PC-3 (cell line): ENCODE measurements around the gene SGSH. TPM values are rescaled to one million over a fixed set of nuclear protein-coding genes. Genes with fewer than 3 reads are reported as not detected.
A peak's percentile ranks its signal among the peaks of the same experiment; 100 is the strongest.

Experiments used
- ATAC-seq: fragments of 200-7000 bp; cut with Tn5 transposase; 2 replicates; pipeline ENCODE4 v1.9.1; 2020; ENCODE audit warnings: mild to moderate bottlenecking, moderate library complexity
- BruUV-seq: library from RNA; stranded (reverse); fragments of 400-500 nt; replicated peaks from 2 replicates; lab custom pipeline; 2021; lab: Mats Ljungman, UMichigan
- CTCF ChIA-PET: fragments of 300-600 bp; sonication (Branson Sonifier 250); formaldehyde crosslinking; loops from one replicate; lab custom pipeline; 2022; ENCODE audit warnings: antibody characterized with exemption; lab: Charles Lee
- POLR2A ChIA-PET: fragments of 300-600 bp; sonication (Branson Sonifier 250); formaldehyde crosslinking; loops from one replicate; lab custom pipeline; 2022; ENCODE audit warnings: antibody characterized with exemption; ENCODE audit not compliant: unreplicated experiment; lab: Charles Lee
- DNase-seq: peaks from one replicate; pipeline ENCODE4 v3.0.0-alpha.2; 2015
- H2AFZ ChIP-seq: fragments of 300-600 bp; sonication (generic); 2 replicates; pipeline ENCODE4 v1.6.0; 2016; ENCODE audit warnings: antibody characterized with exemption, low read length
- H3F3A ChIP-seq: fragments of 300-600 bp; sonication (generic); one replicate; pipeline ENCODE4 v1.6.0; 2017; ENCODE audit warnings: antibody characterized with exemption, low read length, control low read depth, mild to moderate bottlenecking; ENCODE audit not compliant: unreplicated experiment
- H3K27ac ChIP-seq: fragments of 300-600 bp; sonication (generic); 2 replicates; pipeline ENCODE4 v1.5.1; 2016; ENCODE audit warnings: mild to moderate bottlenecking, low read length
- H3K27me3 ChIP-seq: fragments of 300-600 bp; sonication (generic); 2 replicates; pipeline ENCODE4 v1.6.1; 2016; ENCODE audit warnings: low read length, mixed read lengths
- H3K36me3 ChIP-seq: fragments of 300-600 bp; sonication (generic); 2 replicates; pipeline ENCODE4 v1.6.1; 2016; ENCODE audit warnings: low read depth, mixed run types, low read length, mixed read lengths
- H3K4me1 ChIP-seq: fragments of 300-600 bp; sonication (generic); 2 replicates; pipeline ENCODE4 v1.5.1; 2016; ENCODE audit warnings: low read length; ENCODE audit not compliant: insufficient read depth
- H3K4me2 ChIP-seq: fragments of 300-600 bp; sonication (generic); 2 replicates; pipeline ENCODE4 v1.6.0; 2016; ENCODE audit warnings: low read length
- H3K4me3 ChIP-seq: fragments of 300-600 bp; sonication (generic); 2 replicates; pipeline ENCODE4 v1.5.1; 2016; ENCODE audit warnings: mild to moderate bottlenecking, low read length, mixed read lengths
- H3K79me2 ChIP-seq: fragments of 300-600 bp; sonication (generic); 2 replicates; pipeline ENCODE4 v1.6.1; 2017; ENCODE audit warnings: low read length, mixed read lengths
- H3K9ac ChIP-seq: fragments of 300-600 bp; sonication (generic); 2 replicates; pipeline ENCODE4 v1.6.0; 2016; ENCODE audit warnings: mild to moderate bottlenecking, low read length
- H3K9me2 ChIP-seq: fragments of 300-600 bp; sonication (generic); replicated peaks from 2 replicates; pipeline ENCODE4 v1.6.1; 2016; ENCODE audit warnings: mixed run types, low read length, mixed read lengths
- H3K9me3 ChIP-seq: fragments of 300-600 bp; sonication (generic); 2 replicates; pipeline ENCODE4 v1.6.1; 2016; ENCODE audit warnings: low read length, mixed read lengths
- H4K20me1 ChIP-seq: fragments of 300-600 bp; sonication (generic); 2 replicates; pipeline ENCODE4 v1.6.1; 2016; ENCODE audit warnings: low read length, mixed read lengths
- EZH2 ChIP-seq: fragments of 300-600 bp; sonication (generic); IDR thresholded peaks from one replicate; pipeline ENCODE4 v1.6.1; 2017; ENCODE audit warnings: antibody characterized with exemption, mild to moderate bottlenecking, low read length; ENCODE audit not compliant: unreplicated experiment
- EZH2phosphoT487 ChIP-seq: fragments of 300-600 bp; sonication (generic); IDR thresholded peaks from 2 replicates; pipeline ENCODE4 v1.6.1; 2018; ENCODE audit warnings: mild to moderate bottlenecking, antibody characterized with exemption, low read length, borderline replicate concordance
- intact Hi-C: fragments of 100-400 bp; cut with micrococcal nuclease; formaldehyde crosslinking; loops from 2 replicates; pipeline ENCODE4 v1.9.0; 2023
- total RNA-seq: library from RNA; depleted of rRNA; stranded (reverse); fragments of >200 nt; gene quantifications from 2 replicates; pipeline ENCODE4 v1.2.3, GENCODE V29; 2014
- TF ChIP-seq, protein P1 (sequence below): fragments of 300-600 bp; sonication (generic); conservative IDR thresholded peaks from 2 replicates; pipeline ENCODE4 v1.5.1; 2017; ENCODE audit warnings: antibody characterized with exemption, low read depth, mild to moderate bottlenecking, low read length

SGSH gene
- total RNA-seq, 1 experiment from 2014 or later, result 16.6 TPM

- Histone ChIP-seq H3K27me3 (no peaks in the 10 kb centered on the region), H3K4me1 (peaks cover 25% of the 10 kb centered on the region), H3K36me3 (peaks cover 11% of the 10 kb centered on the region), H3K9ac (no peak overlapping the region), H3K9me3 (no peaks in the 10 kb centered on the region), H3K9me2 (no peaks in the 10 kb centered on the region), H4K20me1 (no peaks in the 10 kb centered on the region), H3F3A (peaks cover 4% of the 10 kb centered on the region), H3K79me2 (peaks cover 26% of the 10 kb centered on the region), H3K27ac (no peak overlapping the region), H3K4me3 (no peak overlapping the region), H3K4me2 (peak overlapping the region; percentile 100; the same call in 1 of the 2 replicates), H2AFZ (no peak overlapping the region)
- BruUV-seq, result no TSS peak
- CTCF ChIA-PET, result no interaction called here
- DNase-seq (no peak), ATAC-seq (no peak)
- no peak for TF ChIP-seq EZH2
- no peak for TF ChIP-seq EZH2phosphoT487
- TF ChIP-seq, protein P1, sequence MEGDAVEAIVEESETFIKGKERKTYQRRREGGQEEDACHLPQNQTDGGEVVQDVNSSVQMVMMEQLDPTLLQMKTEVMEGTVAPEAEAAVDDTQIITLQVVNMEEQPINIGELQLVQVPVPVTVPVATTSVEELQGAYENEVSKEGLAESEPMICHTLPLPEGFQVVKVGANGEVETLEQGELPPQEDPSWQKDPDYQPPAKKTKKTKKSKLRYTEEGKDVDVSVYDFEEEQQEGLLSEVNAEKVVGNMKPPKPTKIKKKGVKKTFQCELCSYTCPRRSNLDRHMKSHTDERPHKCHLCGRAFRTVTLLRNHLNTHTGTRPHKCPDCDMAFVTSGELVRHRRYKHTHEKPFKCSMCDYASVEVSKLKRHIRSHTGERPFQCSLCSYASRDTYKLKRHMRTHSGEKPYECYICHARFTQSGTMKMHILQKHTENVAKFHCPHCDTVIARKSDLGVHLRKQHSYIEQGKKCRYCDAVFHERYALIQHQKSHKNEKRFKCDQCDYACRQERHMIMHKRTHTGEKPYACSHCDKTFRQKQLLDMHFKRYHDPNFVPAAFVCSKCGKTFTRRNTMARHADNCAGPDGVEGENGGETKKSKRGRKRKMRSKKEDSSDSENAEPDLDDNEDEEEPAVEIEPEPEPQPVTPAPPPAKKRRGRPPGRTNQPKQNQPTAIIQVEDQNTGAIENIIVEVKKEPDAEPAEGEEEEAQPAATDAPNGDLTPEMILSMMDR, result no peak
- POLR2A ChIA-PET, result no interaction called here
- intact Hi-C loops, result no loop called here
These were observed 42.7 kb upstream of the SGSH start for GRCh38 chr17:80262775-80263244.

GRCh38 chr17:80262291-80262690, 42.2 kb upstream of the SGSH start:
- H2AFZ ChIP-seq, result no peak overlapping the region
- H3K4me3 ChIP-seq, result peak overlapping the region; percentile 89; the same call in 1 of the 2 replicates
- H3K36me3 ChIP-seq, result peaks cover 8% of the 10 kb centered on the region
- H3K9me3 ChIP-seq, result no peaks in the 10 kb centered on the region
- H3K4me2 ChIP-seq, result peak overlapping the region; percentile 100
- peak overlapping the region; percentile 96; the same call in 1 of the 2 replicates for H3K27ac ChIP-seq
- POLR2A ChIA-PET, result no interaction called here
- no peak overlapping the region; the same call in 1 of the 2 replicates for H3K9ac ChIP-seq
- CTCF ChIA-PET, result no interaction called here
- no peaks in the 10 kb centered on the region for H4K20me1 ChIP-seq
- intact Hi-C loops, result no loop called here
- peaks cover 4% of the 10 kb centered on the region for H3F3A ChIP-seq
- DNase-seq, result no peak
- no TSS peak for BruUV-seq
- peaks cover 26% of the 10 kb centered on the region for H3K79me2 ChIP-seq
- ATAC-seq, result no peak
- no peaks in the 10 kb centered on the region for H3K27me3 ChIP-seq
- TF ChIP-seq EZH2phosphoT487 (no peak), EZH2 (no peak)
- TF ChIP-seq, protein P1, result no peak
- H3K9me2 ChIP-seq, result no peaks in the 10 kb centered on the region
- H3K4me1 ChIP-seq, result peaks cover 25% of the 10 kb centered on the region

DNA sequence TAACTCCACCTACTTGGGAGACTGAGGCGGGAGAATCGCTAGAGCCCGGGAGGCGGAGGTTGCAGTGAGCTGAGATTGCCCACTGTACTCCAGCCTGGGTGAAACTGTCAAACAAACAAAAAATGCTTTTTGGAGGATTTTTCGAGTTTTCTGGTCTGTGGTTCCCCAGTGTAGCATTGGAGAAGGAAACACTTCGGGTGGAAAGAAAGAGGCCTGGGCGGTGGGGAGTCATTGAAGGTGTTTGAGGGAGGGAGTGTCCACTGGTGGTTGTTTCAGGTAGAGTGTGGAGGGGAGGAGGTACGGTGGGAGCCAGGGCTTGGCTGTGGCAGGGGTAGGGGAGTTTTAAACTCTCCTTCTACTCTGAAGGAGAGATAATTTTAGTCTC, 41.8 kb upstream of the SGSH start:
- TF ChIP-seq, protein P1, result no peak
- TF ChIP-seq EZH2 (no peak), EZH2phosphoT487 (no peak)
- peak overlapping the region; percentile 100 for H3K4me2 ChIP-seq
- H3K27me3 ChIP-seq, result no peaks in the 10 kb centered on the region
- H3K9me2 ChIP-seq, result no peaks in the 10 kb centered on the region
- H2AFZ ChIP-seq, result peak overlapping the region; percentile 79; the same call in 1 of the 2 replicates
- ChIA-PET CTCF (no interaction called here), POLR2A (no interaction called here)
- peaks cover 26% of the 10 kb centered on the region for H3K79me2 ChIP-seq
- H3K9me3 ChIP-seq, result no peaks in the 10 kb centered on the region
- H3K9ac ChIP-seq, result peak overlapping the region; percentile 100
- peaks cover 7% of the 10 kb centered on the region; the same call in 1 of the 2 replicates for H3K36me3 ChIP-seq
- no TSS peak for BruUV-seq
- no peak for DNase-seq
- peaks cover 4% of the 10 kb centered on the region for H3F3A ChIP-seq
- H3K4me1 ChIP-seq, result peaks cover 25% of the 10 kb centered on the region
- H3K27ac ChIP-seq, result peak overlapping the region; percentile 96
- H3K4me3 ChIP-seq, result peak overlapping the region; percentile 89
- intact Hi-C loops, result no loop called here
- H4K20me1 ChIP-seq, result no peaks in the 10 kb centered on the region
- ATAC-seq, result no peak
